ENCODE results near the gene DMRT3.

Gene DMRT3

DNA sequence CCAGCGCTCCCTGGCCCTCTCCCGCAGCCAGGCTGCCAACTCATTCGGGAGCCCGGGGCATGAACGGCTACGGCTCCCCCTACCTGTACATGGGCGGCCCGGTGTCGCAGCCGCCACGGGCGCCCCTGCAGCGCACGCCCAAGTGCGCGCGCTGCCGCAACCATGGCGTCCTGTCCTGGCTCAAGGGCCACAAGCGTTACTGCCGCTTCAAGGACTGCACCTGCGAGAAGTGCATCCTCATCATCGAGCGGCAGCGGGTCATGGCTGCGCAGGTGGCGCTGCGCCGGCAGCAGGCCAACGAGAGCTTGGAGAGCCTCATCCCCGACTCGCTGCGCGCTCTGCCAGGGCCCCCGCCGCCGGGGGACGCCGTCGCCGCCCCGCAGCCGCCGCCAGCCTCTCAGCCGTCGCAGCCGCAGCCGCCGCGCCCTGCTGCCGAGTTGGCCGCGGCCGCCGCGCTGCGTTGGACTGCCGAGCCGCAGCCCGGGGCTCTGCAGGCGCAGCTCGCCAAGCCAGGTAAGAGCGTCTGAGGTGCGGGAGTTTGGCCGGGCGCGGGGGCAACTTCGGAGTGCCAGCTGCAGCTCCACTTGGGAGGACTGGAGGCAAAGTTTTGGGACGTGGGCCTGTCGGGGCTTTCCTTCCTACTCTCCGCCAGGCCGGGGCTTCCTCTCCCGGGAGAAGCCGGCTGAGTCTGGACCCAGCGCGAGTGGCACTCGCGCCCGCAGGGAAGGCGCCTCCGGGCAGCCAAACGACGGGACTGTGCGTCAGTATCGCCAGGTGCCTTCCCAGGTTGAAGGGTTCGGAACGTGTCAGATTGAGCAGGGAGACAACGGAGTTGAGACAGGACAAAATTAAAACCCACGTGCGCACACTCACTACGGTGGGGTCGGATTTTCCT lies 735 bp downstream of the DMRT3 start:
- peaks cover 7% of the 10 kb centered on the region for H3K27me3 ChIP-seq (ENCODE audit: insufficient read depth, low read length, poor library complexity)
- no peak overlapping the region for H2AFZ ChIP-seq (ENCODE audit: low read depth, low read length)
- DNase-seq (no peak), ATAC-seq (ENCODE audit: insufficient read depth, low read depth) (no peak)
- H3K4me1 ChIP-seq (ENCODE audit: insufficient read depth, low read length) = no peaks in the 10 kb centered on the region
- H3K79me2 ChIP-seq (ENCODE audit: insufficient read depth, low read length) = no peaks in the 10 kb centered on the region
- TF ChIP-seq, protein P1, sequence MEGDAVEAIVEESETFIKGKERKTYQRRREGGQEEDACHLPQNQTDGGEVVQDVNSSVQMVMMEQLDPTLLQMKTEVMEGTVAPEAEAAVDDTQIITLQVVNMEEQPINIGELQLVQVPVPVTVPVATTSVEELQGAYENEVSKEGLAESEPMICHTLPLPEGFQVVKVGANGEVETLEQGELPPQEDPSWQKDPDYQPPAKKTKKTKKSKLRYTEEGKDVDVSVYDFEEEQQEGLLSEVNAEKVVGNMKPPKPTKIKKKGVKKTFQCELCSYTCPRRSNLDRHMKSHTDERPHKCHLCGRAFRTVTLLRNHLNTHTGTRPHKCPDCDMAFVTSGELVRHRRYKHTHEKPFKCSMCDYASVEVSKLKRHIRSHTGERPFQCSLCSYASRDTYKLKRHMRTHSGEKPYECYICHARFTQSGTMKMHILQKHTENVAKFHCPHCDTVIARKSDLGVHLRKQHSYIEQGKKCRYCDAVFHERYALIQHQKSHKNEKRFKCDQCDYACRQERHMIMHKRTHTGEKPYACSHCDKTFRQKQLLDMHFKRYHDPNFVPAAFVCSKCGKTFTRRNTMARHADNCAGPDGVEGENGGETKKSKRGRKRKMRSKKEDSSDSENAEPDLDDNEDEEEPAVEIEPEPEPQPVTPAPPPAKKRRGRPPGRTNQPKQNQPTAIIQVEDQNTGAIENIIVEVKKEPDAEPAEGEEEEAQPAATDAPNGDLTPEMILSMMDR (IDR thresholded peaks at IDR 0.05; ENCODE audit: borderline replicate concordance, extremely low read depth, low read length, poor library complexity, severe bottlenecking) = no peak
- no peak for TF ChIP-seq EZH2 (IDR thresholded peaks at IDR 0.05; ENCODE audit: borderline replicate concordance, low read depth, low read length, severe bottlenecking)
- no peak overlapping the region for H3K27ac ChIP-seq (ENCODE audit: low read length)
- no peak overlapping the region for H3K4me3 ChIP-seq (ENCODE audit: low read depth in 1 of 2, low read length in 2 of 2)
- H4K20me1 ChIP-seq (ENCODE audit: insufficient read depth, low read length) = no peaks in the 10 kb centered on the region
- no peaks in the 10 kb centered on the region for H3K36me3 ChIP-seq (ENCODE audit: insufficient read depth, low read length)
- H3K9me3 ChIP-seq (ENCODE audit: insufficient read depth, low read length, severe bottlenecking) = no peaks in the 10 kb centered on the region
- H3K4me2 ChIP-seq (ENCODE audit: insufficient read depth, low read length) = no peak overlapping the region
- H3K9ac ChIP-seq (ENCODE audit: low read depth, low read length) = no peak overlapping the region

DNA sequence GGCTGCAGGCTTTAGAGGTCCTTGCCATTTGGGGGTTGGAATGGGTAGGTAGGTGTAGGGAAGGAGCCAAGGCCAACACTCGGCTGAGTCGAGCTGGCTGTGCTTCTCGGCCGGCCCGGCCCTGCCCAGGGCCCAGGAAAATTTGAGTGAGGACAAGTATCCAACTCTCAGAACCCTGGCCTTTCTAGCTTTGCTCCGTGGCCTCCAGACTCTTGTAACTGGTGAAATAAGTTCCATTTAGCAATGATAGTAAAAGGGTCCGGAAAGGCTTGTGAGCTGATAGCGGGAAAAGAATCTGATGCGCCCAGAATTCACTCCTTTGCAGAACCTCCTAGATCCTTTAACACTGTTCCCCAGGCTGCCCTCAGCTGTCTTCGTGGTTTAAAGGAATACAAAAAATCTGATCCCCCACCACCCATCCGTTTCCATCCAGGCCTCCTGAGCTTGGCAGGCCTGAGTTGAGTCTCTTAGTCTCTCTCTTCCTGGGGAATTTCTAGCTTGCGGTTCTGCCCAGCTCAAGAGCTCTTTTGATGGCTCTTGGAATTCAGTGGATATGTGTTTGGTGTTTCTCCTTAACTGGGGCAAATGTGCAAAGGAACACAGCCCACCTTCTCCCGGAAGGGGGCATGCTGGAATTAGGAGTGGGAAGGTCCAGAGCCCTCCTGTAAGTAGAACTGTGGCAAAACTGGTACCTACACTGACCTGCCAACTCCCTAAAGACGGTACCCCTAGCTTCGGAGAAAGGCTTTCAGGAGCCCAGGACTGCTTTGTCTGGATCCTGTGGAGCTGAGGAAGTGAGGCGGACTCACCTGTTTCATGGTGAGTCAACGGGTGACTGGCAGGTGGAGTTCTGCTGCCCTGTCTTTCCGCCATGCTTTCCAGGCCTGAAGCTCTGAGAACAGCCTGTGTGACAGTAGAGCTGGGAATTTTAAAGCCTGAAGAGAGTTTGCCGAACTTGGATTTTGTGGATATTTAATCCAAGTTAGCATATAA lies 1.7 kb downstream of the DMRT3 start:
- Histone ChIP-seq H2AFZ (ENCODE audit: low read depth, low read length) (no peak overlapping the region), H3K36me3 (ENCODE audit: insufficient read depth, low read length) (no peaks in the 10 kb centered on the region), H3K27me3 (ENCODE audit: insufficient read depth, low read length, poor library complexity) (peaks cover 12% of the 10 kb centered on the region), H3K4me3 (ENCODE audit: low read depth in 1 of 2, low read length in 2 of 2) (no peak overlapping the region), H3K79me2 (ENCODE audit: insufficient read depth, low read length) (no peaks in the 10 kb centered on the region), H3K9me3 (ENCODE audit: insufficient read depth, low read length, severe bottlenecking) (no peaks in the 10 kb centered on the region), H3K27ac (ENCODE audit: low read length) (no peak overlapping the region), H3K4me1 (ENCODE audit: insufficient read depth, low read length) (no peaks in the 10 kb centered on the region), H3K4me2 (ENCODE audit: insufficient read depth, low read length) (no peak overlapping the region), H3K9ac (ENCODE audit: low read depth, low read length) (no peak overlapping the region), H4K20me1 (ENCODE audit: insufficient read depth, low read length) (no peaks in the 10 kb centered on the region)
- TF ChIP-seq, protein P1 (IDR thresholded peaks at IDR 0.05; ENCODE audit: borderline replicate concordance, extremely low read depth, low read length, poor library complexity, severe bottlenecking) = no peak
- no peak for TF ChIP-seq EZH2 (IDR thresholded peaks at IDR 0.05; ENCODE audit: borderline replicate concordance, low read depth, low read length, severe bottlenecking)
- DNase-seq (no peak), ATAC-seq (ENCODE audit: insufficient read depth, low read depth) (no peak)

DNA sequence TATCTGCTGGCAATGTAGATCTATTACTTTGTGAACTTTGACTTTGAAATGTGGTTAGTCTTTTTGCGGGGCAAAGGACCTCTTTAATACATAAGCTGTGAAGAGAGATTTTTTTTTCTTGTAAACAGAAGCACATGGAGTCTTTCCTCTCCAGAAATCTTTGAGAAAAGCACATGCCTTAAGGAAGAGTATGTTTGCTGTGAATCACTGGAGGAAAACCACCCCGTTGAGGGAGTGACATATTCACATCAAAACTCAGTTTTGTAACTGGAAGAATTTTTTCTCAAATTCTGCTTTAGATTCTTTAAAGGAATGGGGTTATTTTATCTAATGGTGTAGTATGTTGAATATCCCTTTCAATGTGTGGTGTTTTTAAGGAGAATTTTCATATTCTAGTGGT lies 3.5 kb downstream of the DMRT3 start:
- DNase-seq (no peak), ATAC-seq (ENCODE audit: insufficient read depth, low read depth) (no peak)
- Histone ChIP-seq H3K79me2 (ENCODE audit: insufficient read depth, low read length) (no peaks in the 10 kb centered on the region), H4K20me1 (ENCODE audit: insufficient read depth, low read length) (no peaks in the 10 kb centered on the region), H3K27me3 (ENCODE audit: insufficient read depth, low read length, poor library complexity) (peaks cover 16% of the 10 kb centered on the region), H3K4me2 (ENCODE audit: insufficient read depth, low read length) (no peak overlapping the region), H3K27ac (ENCODE audit: low read length) (no peak overlapping the region), H3K9me3 (ENCODE audit: insufficient read depth, low read length, severe bottlenecking) (no peaks in the 10 kb centered on the region), H3K4me3 (ENCODE audit: low read depth in 1 of 2, low read length in 2 of 2) (no peak overlapping the region), H2AFZ (ENCODE audit: low read depth, low read length) (no peak overlapping the region), H3K36me3 (ENCODE audit: insufficient read depth, low read length) (no peaks in the 10 kb centered on the region), H3K9ac (ENCODE audit: low read depth, low read length) (no peak overlapping the region), H3K4me1 (ENCODE audit: insufficient read depth, low read length) (no peaks in the 10 kb centered on the region)
- no peak for TF ChIP-seq EZH2 (IDR thresholded peaks at IDR 0.05; ENCODE audit: borderline replicate concordance, low read depth, low read length, severe bottlenecking)
- TF ChIP-seq, protein P1 (IDR thresholded peaks at IDR 0.05; ENCODE audit: borderline replicate concordance, extremely low read depth, low read length, poor library complexity, severe bottlenecking) = no peak
